ENCODE results near the gene TPX2.

TPX2 gene

GRCh38 chr20:31848088-31848999 lies 109.3 kb downstream of the TPX2 start:
- no peak for DNase-seq (ENCODE audit: low read depth in 2 of 2)

GRCh38 chr20:31849306-31849930 lies 110.3 kb downstream of the TPX2 start:
- no peak for DNase-seq (ENCODE audit: low read depth in 2 of 2)

Measured in stimulated activated CD4-positive, alpha-beta T cell treated with anti-CD3 and anti-CD28 coated beads, Interleukin-1b, Interleukin-23, amount 100 ng/mL, for 4 hours (primary cell).